Measurements from ENCODE around the gene C15orf39. TPM values are rescaled to one million over a fixed set of nuclear protein-coding genes. Genes with fewer than 3 reads are reported as not detected.
"Not testable (repeated sequence)": the region's sequence is repeated elsewhere in the genome, so short reads cannot be mapped to it uniquely, and the experiment has no call there.

C15orf39 gene
- total RNA-seq, 1 experiment from 2014 or later, result 45.6 TPM

DNA sequence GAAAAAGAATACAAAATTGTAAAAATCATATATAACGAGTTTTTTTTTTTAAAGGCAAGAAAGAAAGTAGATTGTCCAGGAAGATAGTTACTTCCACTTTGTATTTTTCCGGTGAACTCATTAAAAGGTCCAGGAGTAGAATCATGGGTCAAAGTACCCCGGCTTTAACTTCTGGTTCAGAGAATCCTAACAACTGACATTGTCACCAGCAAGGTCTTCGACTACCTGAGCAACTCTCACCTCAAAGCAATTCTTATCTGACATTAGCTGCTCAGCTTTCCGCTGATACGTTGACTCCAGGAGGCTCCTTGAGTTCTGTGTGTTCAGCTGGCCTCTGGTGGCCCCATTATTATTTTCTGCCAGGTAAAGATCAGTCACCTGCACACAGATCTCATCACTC, 47.3 kb downstream of the C15orf39 start:
- not testable (repeated sequence) for DNase-seq; H2BK5ac ChIP-seq (ENCODE audit: insufficient read length, low read length); H3K36me3 Mint-ChIP-seq (ENCODE audit: insufficient read depth in 1 of 3, low read depth in 3 of 3); H2BK120ac ChIP-seq (ENCODE audit: low read depth, low read length, poor library complexity, severe bottlenecking); H2AFZ ChIP-seq (ENCODE audit: low read length); H3K4me1 ChIP-seq (ENCODE audit: insufficient read depth, low read length); H3K14ac ChIP-seq (ENCODE audit: insufficient read depth, low read length); H3K79me2 ChIP-seq (ENCODE audit: insufficient read depth, low read length); H4K8ac ChIP-seq (replicated peaks; ENCODE audit: insufficient read length, low read depth, low read length); H2BK12ac ChIP-seq (ENCODE audit: insufficient read length, low read depth, low read length); H3T11ph ChIP-seq (ENCODE audit: low read length); H2BK20ac ChIP-seq (ENCODE audit: low read depth, low read length, poor library complexity, severe bottlenecking); H3K4me2 ChIP-seq (ENCODE audit: insufficient read depth, insufficient read length, low read length); H3K4me3 Mint-ChIP-seq; H2BK15ac ChIP-seq (ENCODE audit: low read depth, low read length); H4K91ac ChIP-seq (ENCODE audit: insufficient read length, low read depth, low read length); H3K4ac ChIP-seq (ENCODE audit: low read depth, low read length); H3K18ac ChIP-seq (ENCODE audit: insufficient read length, low read depth, low read length); H3K23me2 ChIP-seq (ENCODE audit: insufficient read length, low read depth, low read length, poor library complexity, severe bottlenecking); H3K27ac Mint-ChIP-seq; H2AK5ac ChIP-seq (ENCODE audit: insufficient read length, low read length); H3K9me3 ChIP-seq (ENCODE audit: control insufficient read depth, low read depth, low read length); H4K5ac ChIP-seq (ENCODE audit: insufficient read length, low read depth, low read length); H3K23ac ChIP-seq (ENCODE audit: insufficient read length, low read depth, low read length); H3K9ac ChIP-seq (ENCODE audit: extremely low read depth, insufficient read length, low read length); H3K9me3 Mint-ChIP-seq; H3K79me1 ChIP-seq (ENCODE audit: insufficient read depth, low read depth, low read length, poor library complexity, severe bottlenecking); H3K27ac ChIP-seq (ENCODE audit: insufficient read length, low read depth, low read length); H3K27me3 ChIP-seq (ENCODE audit: insufficient read depth, low read length); H4K20me1 ChIP-seq (ENCODE audit: control insufficient read depth, insufficient read depth, insufficient read length); H3K56ac ChIP-seq (ENCODE audit: insufficient read length, low read depth, low read length)
- Mint-ChIP-seq H3K4me1 (peaks cover 16 to 28% of the 10 kb centered on the region in 2 experiments), H3K27me3 (ENCODE audit: low read depth) (peaks cover 10% of the 10 kb centered on the region; the same call in 1 of the 2 replicates)
- no CpG with 5 or more reads among the region's 6 CpGs for WGBS (ENCODE audit: extremely low coverage, insufficient read length, low lambda C conversion rate)
